GM19240 (cell line): ENCODE results near the gene LRRFIP1.
"Not testable (repeated sequence)": the region's sequence is repeated elsewhere in the genome, so short reads cannot be mapped to it uniquely, and the experiment has no call there.

Source experiments
- DNase-seq: peaks from one replicate; pipeline ENCODE4 v3.0.0; 2011; ENCODE audit warnings: low spot score; ENCODE audit not compliant: insufficient read length

LRRFIP1 gene

DNA sequence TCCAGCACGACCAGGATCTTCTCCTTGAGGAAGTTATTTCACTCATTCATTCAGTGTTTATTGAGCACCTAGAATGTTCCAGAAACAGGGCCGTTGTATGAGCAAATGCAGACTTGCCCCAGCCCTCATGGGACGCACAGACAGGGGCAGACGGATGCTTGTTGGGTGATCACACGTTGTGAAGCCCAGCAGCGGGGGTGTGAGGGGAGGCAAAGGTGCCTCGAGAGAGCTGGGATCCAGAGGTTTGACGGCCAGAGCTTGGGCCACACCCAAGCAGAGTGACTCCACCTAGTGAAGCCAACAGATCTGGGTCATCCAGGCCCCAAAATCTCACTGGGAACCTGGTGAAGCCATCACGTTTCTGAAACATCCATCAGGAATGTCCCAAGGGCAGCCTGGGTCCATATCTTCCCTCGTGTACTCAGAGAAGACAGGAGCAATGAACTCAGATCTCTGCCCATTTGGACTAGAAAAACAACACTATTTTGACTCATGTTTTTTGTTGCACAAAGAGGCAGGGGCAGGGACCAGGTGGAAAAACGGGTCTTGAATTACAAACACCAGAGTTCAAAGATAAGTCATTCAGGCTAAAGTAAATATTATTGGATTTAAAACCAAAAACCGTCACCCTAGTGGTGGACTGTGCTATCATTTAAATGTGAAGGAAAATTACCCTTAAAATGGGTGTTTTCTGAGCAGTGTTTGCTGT lies 116.3 kb downstream of the LRRFIP1 start:
- DNase-seq, result no peak

DNA sequence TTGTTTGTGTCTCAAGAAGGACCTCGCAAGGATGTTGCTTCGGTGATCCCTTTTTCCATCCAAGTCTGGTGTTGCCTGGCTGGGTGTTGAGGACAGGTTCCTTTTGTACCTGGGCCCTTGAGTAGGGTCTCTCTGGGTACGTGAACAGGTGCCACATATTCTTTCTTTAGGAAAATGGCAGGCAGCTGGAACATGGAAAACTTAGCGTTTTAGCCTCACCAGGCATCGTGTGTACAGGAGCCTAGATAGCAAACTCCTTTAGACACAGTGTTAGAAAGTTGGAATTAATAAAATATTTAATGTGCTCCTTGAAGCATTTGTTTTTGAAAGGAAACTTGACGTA lies 116.9 kb downstream of the LRRFIP1 start:
- DNase-seq, result no peak

GRCh38 chr2:237744613-237745249 lies 117.3 kb downstream of the LRRFIP1 start:
- DNase-seq, result peak; percentile 82

DNA sequence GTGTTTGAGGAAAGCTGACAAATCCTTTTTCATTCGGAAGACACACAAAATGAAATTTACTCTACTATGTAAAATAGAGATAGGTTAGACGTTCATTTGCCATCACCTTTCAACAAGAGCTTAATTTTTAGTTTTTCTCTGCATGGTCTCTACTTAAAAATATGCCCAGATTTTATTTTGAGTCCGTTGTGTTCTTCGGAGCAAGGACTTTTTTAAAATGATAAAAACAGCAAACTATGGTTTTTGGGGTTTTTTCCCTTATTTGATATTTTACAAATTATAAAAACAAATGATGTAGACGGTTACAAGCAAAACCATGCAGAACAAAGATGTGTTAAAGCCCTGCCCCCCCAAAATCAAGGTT lies 117.8 kb downstream of the LRRFIP1 start:
- DNase-seq, result no peak

GRCh38 chr2:237746302-237747080 lies 119.1 kb downstream of the LRRFIP1 start:
- DNase-seq, result no peak

GRCh38 chr2:237747189-237747588 lies 119.8 kb downstream of the LRRFIP1 start:
- no peak for DNase-seq

- no peak for DNase-seq
Measured at GRCh38 chr2:237749002-237749401, 121.6 kb downstream of the LRRFIP1 start.

DNA sequence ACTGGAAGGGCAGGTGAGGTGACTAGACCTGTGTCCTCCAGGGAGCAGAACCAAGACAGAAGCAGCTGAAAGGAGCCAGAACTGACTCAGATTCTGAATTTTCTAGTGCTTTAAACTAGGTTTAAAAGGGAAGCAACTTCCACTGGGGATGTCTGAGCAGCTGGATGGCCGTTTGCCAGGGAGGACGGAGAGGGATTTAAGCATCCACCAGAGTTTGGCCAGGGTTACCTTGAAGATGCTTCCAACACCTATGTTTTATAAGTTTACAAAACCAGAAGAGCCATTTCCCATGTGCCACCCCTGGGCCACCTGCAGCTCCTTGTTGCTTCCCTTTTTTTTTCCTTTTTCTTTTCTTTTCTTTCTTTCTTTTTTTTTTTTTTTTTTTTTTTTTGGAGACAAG lies 122.6 kb downstream of the LRRFIP1 start:
- DNase-seq, result no peak

DNA sequence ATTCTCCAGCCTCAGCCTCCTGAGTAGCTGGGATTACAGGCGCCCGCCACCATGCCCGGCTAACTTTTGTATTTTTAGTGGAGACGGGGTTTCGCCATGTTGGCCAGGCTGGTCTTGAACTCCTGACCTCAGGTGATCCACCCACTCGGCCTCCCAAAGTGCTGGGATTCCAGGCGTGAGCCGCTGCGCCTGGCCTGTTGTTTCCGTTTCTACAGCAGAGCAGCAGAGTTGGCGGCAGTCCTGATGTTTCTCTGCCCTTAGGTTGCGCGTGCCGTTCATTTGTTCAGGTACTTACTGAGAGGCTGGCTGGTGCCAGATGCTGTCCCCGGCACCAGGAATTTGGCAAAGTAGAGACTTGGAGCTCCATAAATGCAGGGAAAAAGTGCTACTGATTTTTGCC lies 123.1 kb downstream of the LRRFIP1 start:
- not testable (repeated sequence) for DNase-seq

- DNase-seq, result peak; percentile 84
Measured at GRCh38 chr2:237752761-237753165, 125.4 kb downstream of the LRRFIP1 start.

GRCh38 chr2:237754182-237754581 lies 126.8 kb downstream of the LRRFIP1 start:
- DNase-seq, result no peak

GRCh38 chr2:237754626-237755248 lies 127.3 kb downstream of the LRRFIP1 start:
- DNase-seq, result no peak

- DNase-seq, result no peak
Measured at GRCh38 chr2:237757616-237758015, 130.2 kb downstream of the LRRFIP1 start.

- DNase-seq, result no peak
Measured at GRCh38 chr2:237758185-237758584, 130.8 kb downstream of the LRRFIP1 start.

DNA sequence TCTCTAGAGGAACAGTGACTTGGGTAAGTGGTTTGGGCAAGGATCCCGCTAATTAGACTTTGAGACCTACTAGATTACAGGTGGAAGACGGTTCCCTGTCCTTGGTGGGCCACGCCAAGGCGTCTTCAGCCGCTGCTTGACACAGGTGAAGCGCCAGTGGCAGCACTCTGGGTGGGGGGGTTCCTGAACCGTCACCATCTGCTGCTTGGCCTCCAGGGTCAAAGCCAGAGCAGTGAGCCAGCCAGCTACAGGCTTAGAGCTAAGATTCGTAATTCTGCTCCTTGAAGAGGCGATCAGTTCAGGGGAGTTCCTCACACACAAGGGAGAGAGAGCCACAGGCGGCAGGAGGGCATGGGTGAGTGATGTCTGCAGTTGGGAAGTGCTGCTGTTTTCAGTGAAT lies 131.8 kb downstream of the LRRFIP1 start:
- no peak for DNase-seq

DNA sequence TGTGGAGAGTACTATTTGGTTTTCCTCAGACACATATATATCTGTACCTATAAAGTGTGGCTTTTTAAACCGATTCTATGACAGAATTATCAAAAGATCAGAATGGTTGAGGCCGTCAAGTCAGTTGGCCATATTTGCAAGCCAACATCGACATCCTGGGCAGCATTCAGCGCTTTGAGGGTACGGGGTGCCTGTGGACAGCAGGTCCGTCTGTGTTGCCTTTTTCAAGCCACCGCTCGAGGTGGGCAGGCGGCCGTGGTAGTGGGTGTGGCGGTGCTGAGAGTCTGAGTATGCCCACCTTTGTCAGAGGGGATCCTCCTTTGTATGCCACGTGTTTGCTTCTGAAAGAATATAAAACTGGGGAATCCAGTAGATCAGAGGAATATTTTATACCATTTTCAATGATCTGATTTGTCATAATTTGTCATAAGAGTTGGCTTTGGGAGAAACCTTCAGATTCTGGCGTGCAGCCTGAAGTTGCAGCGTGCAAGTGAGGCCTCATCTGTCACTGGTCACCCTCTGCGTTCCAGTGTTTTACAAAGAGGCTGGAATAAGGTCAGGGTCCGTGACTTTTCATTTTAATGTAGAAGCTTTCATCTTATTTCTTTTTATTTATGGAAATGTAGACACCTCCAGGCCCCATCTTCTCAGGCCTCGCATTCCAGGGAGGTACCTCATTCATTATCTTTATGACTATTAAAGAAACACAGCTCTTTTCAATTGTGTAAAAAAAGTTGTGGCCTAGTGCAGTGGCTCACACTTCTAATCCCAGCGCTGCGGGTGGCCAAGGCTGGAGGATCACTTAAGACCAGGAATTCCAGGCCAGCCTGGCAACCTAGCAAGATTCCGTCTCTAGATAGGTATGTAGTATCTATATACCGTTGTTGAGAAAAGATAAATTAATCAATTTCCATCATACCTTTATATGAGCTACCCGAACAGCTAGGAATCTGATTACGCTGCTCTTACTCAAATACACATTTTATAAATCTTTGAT lies 133.4 kb downstream of the LRRFIP1 start:
- DNase-seq, result no peak

GRCh38 chr2:237762291-237763182 lies 135.2 kb downstream of the LRRFIP1 start:
- DNase-seq, result not testable (repeated sequence)

DNA sequence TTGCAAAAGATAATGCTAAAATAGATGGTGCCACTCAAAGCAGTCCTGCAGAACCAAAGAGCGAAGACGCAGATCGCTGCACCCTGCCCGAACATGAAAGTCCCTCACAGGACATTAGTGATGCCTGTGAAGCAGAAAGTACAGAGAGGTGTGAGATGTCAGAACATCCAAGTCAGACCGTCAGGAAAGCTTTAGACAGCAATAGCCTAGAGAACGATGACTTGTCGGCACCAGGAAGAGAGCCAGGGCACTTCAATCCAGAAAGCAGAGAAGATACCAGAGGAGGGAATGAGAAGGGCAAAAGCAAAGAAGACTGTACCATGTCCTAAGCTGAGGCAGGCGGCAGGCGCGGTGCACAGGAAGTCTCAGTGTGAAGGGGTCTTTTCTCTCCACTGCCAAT lies 136.4 kb downstream of the LRRFIP1 start:
- no peak for DNase-seq

- DNase-seq, result not testable (repeated sequence)
Measured at GRCh38 chr2:237765122-237765521, 137.7 kb downstream of the LRRFIP1 start.

GRCh38 chr2:237765875-237766274 lies 138.5 kb downstream of the LRRFIP1 start:
- no peak for DNase-seq
